ENCODE results near the gene BMERB1.

BMERB1 gene

GRCh38 chr16:15459791-15460190, 25.4 kb downstream of the BMERB1 start:
- DNase-seq (ENCODE audit: low read depth): no peak
- no peak overlapping the region for H3K4me3 ChIP-seq (ENCODE audit: low read depth, low read length)
- no peak for TF ChIP-seq MAX (IDR thresholded peaks at IDR 0.05; ENCODE audit: low read depth, low read length)
- no peak for TF ChIP-seq POLR2A (IDR thresholded peaks at IDR 0.05; ENCODE audit: extremely low read depth, insufficient read length)
- no peak for TF ChIP-seq CTCF (IDR thresholded peaks at IDR 0.05; ENCODE audit: low read depth, low read length)

- no peak for DNase-seq (ENCODE audit: low read depth)
- H3K4me3 ChIP-seq (ENCODE audit: low read depth, low read length): no peak overlapping the region
- TF ChIP-seq MYC (IDR thresholded peaks at IDR 0.05; ENCODE audit: low read depth, low read length): no peak
- TF ChIP-seq POLR2A (IDR thresholded peaks at IDR 0.05; ENCODE audit: extremely low read depth, insufficient read length): no peak
- no peak for TF ChIP-seq CTCF (IDR thresholded peaks at IDR 0.05; ENCODE audit: low read depth, low read length)
Observed at GRCh38 chr16:15460601-15461000, 26.2 kb downstream of the BMERB1 start.

GRCh38 chr16:15461376-15461775, 27.0 kb downstream of the BMERB1 start:
- TF ChIP-seq POLR2A (IDR thresholded peaks at IDR 0.05; ENCODE audit: extremely low read depth, insufficient read length) (no peak), MAX (IDR thresholded peaks at IDR 0.05; ENCODE audit: low read depth, low read length) (no peak), CTCF (IDR thresholded peaks at IDR 0.05; ENCODE audit: low read depth, low read length) (no peak), MYC (IDR thresholded peaks at IDR 0.05; ENCODE audit: low read depth, low read length) (no peak)
- no peak for DNase-seq (ENCODE audit: low read depth)
- H3K4me3 ChIP-seq (ENCODE audit: low read depth, low read length): no peak overlapping the region

- DNase-seq (ENCODE audit: low read depth): no peak
- TF ChIP-seq POLR2A (IDR thresholded peaks at IDR 0.05; ENCODE audit: extremely low read depth, insufficient read length) (no peak), MAX (IDR thresholded peaks at IDR 0.05; ENCODE audit: low read depth, low read length) (no peak), MYC (IDR thresholded peaks at IDR 0.05; ENCODE audit: low read depth, low read length) (no peak), CTCF (IDR thresholded peaks at IDR 0.05; ENCODE audit: low read depth, low read length) (no peak)
- no peak overlapping the region for H3K4me3 ChIP-seq (ENCODE audit: low read depth, low read length)
Observed at GRCh38 chr16:15464401-15465186, 30.2 kb downstream of the BMERB1 start.

- no peak overlapping the region for H3K4me3 ChIP-seq (ENCODE audit: low read depth, low read length)
- no peak for DNase-seq (ENCODE audit: low read depth)
- no peak for TF ChIP-seq CTCF (IDR thresholded peaks at IDR 0.05; ENCODE audit: low read depth, low read length)
- no peak for TF ChIP-seq MAX (IDR thresholded peaks at IDR 0.05; ENCODE audit: low read depth, low read length)
- no peak for TF ChIP-seq MYC (IDR thresholded peaks at IDR 0.05; ENCODE audit: low read depth, low read length)
- TF ChIP-seq POLR2A (IDR thresholded peaks at IDR 0.05; ENCODE audit: extremely low read depth, insufficient read length): no peak
Observed at GRCh38 chr16:15466131-15466530, 31.7 kb downstream of the BMERB1 start.

Measured in NB4 (cell line).